Right lobe of liver (tissue), 4 donors: ENCODE results near the gene GALNTL6.

Source experiments
- CTCF ChIP-seq, 4 donors: fragments of 200-600 bp in 3 of 4; fragments of 450-650 bp in 1 of 4; IDR thresholded peaks; one replicate each; pipeline versions ENCODE4 v1.5.1 to v1.8.0; 2016 to 2022; ENCODE audit warnings: antibody characterized with exemption in 4 of 4, mild to moderate bottlenecking in 2 of 4
- POLR2A ChIP-seq: fragments of 450-650 bp; IDR thresholded peaks from one replicate; pipeline ENCODE4 v1.6.1; 2017; ENCODE audit warnings: antibody characterized with exemption, mild to moderate bottlenecking
- donor health status: DM: no; HTN: no; CAD: no.
- donor health status: DM: no; HTN: no; CAD: no.
- donor health status: DM: no; HTN: yes; CAD: no.

- TF ChIP-seq CTCF (IDR thresholded peaks at IDR 0.05) (no peak), POLR2A (no peak)
Observed at GRCh38 chr4:172997217-172997609, 1184.0 kb downstream of the GALNTL6 start.
